Heart left ventricle (tissue), 16 donors: ENCODE measurements around the gene MTCH2. TPM values are rescaled to one million over a fixed set of nuclear protein-coding genes. Genes with fewer than 3 reads are reported as not detected.
"Not testable (repeated sequence)": the region's sequence is repeated elsewhere in the genome, so short reads cannot be mapped to it uniquely, and the experiment has no call there.

Experiments used
- ATAC-seq, 4 donors: fragments of 200-7000 bp; cut with Tn5 transposase; one replicate each; pipeline ENCODE4 v1.9.1; 2020 to 2022; ENCODE audit warnings: moderate library complexity in 4 of 4, mild to moderate bottlenecking in 3 of 4, moderate number of reproducible peaks in 1 of 4
- DNase-seq, 5 donors: peaks; one replicate each; pipeline ENCODE4 v3.0.0-alpha.2; 2020
- H3K27ac ChIP-seq, 12 donors: fragments of 200-600 bp; sonication (generic) in 4 of 12; one replicate each; pipeline versions ENCODE4 v1.5.0 to v1.8.0; 2016 to 2022; ENCODE audit warnings: mild to moderate bottlenecking in 2 of 12
- H3K27me3 ChIP-seq, 9 donors: fragments of 200-600 bp; sonication (generic) in 2 of 9; one replicate each; pipeline versions ENCODE4 v1.5.1 to v1.8.0; 2016 to 2022; ENCODE audit warnings: mild to moderate bottlenecking in 3 of 9
- H3K36me3 ChIP-seq, 9 donors: fragments of 200-600 bp; sonication (generic) in 2 of 9; one replicate each; pipeline versions ENCODE4 v1.5.0 to v1.8.0; 2018 to 2022; ENCODE audit warnings: mild to moderate bottlenecking in 2 of 9
- H3K4me1 ChIP-seq, 12 donors: fragments of 200-600 bp; sonication (generic) in 4 of 12; one replicate each; pipeline versions ENCODE4 v1.5.0 to v1.8.0; 2016 to 2022; ENCODE audit warnings: mild to moderate bottlenecking in 3 of 12
- H3K4me3 ChIP-seq, 12 donors: fragments of 200-600 bp; sonication (generic) in 4 of 12; one replicate each; pipeline versions ENCODE4 v1.5.0 to v1.8.0; 2017 to 2022; ENCODE audit warnings: mild to moderate bottlenecking in 9 of 12, moderate library complexity in 4 of 12
- H3K9me3 ChIP-seq, 12 donors: fragments of 200-600 bp; sonication (generic) in 4 of 12; one replicate each; pipeline versions ENCODE4 v1.5.0 to v1.8.0; 2016 to 2022; ENCODE audit warnings: mild to moderate bottlenecking in 1 of 12
- POLR2A ChIP-seq, 2 donors: fragments of 450-650 bp; IDR thresholded peaks; one replicate each; pipeline ENCODE4 v1.6.1; 2017; ENCODE audit warnings: antibody characterized with exemption in 2 of 2, mild to moderate bottlenecking in 2 of 2, moderate library complexity in 2 of 2
- WGBS, 4 donors: extraction: QIAGEN DNeasy Blood & Tissue Kit in 2 of 4; methylation state at CpG; one replicate each; pipeline versions ENCODE4 v1.1.5 to v1.1.7; 2013 to 2018; 5-methylcytosine and 5-hydroxymethylcytosine counted together
- intact Hi-C, 10 donors: fragments of 100-400 bp; cut with DNase I; formaldehyde crosslinking; loops; one replicate each; pipeline versions ENCODE4 v1.11.1 to v1.14.2; 2022
- polyA plus RNA-seq, 2 donors: library from polyadenylated mRNA; stranded (reverse); fragments of 200-250 nt; gene quantifications; one replicate each; pipeline ENCODE4 v1.2.3, GENCODE V29; 2013
- total RNA-seq, 9 donors: library from RNA; depleted of rRNA in 2 of 9; stranded (reverse); fragments of >200 nt in 2 of 9; fragmentation: NEBNext Ultra II Directional in 3 of 9; extraction: Animal tissue kit (Norgen Biotek cat#: 25700) in 3 of 9; gene quantifications; one replicate each; pipeline versions ENCODE4 v1.1.0 to v1.2.4, GENCODE V29; 2016 to 2023
- TF ChIP-seq, protein P1 (sequence below), 12 donors: fragments of 200-600 bp; sonication (generic) in 4 of 12; IDR thresholded peaks; one replicate each; pipeline versions ENCODE4 v1.5.0 to v1.8.0; 2018 to 2022; ENCODE audit warnings: antibody characterized with exemption in 12 of 12, mild to moderate bottlenecking in 5 of 12
- donor health status: ischemic (EF 13 %, LVEDD 7.1; RV severe dilation, severe dysfunction).
- donor health status: healthy with polysubstance abuse.
- donor health status: DM: no; HTN: yes; CAD: no.
- donor health status: DM: no; HTN: no; CAD: no.
- donor health status: ischemic (EF 25% LVEDD 6.9; RV normal size, moderate dysfunction).
- donor health status: ischemic (EF 25% LVEDD 5.7; RV mildly dilated, moderate dysfunction).
- donor health status: healthy.
- donor health status: DM: yes; HTN: yes; CAD: no.
- donor health status: ischemic (EF 35%, LVEDD 5.7; RV mildly dilated, moderate dysfunction).
- donor health status: nonischemic (EF 11% LVEDD 7.7; RV severe dilation, severe dysfunction).
- donor health status: DM: yes; HTN: yes; CAD: no.
- donor health status: PGD.
- donor health status: ischemic (EF 29% LVEDD 5.4; RV normal size, mild dysfunction).
- donor health status: nonischemic (EF 23%, LVEDD 6.1; RV moderate dilation, normal function).

The MTCH2 gene
- total and polyA plus RNA-seq, 11 donors: 38.2 to 135 (median 95.9) TPM

DNA sequence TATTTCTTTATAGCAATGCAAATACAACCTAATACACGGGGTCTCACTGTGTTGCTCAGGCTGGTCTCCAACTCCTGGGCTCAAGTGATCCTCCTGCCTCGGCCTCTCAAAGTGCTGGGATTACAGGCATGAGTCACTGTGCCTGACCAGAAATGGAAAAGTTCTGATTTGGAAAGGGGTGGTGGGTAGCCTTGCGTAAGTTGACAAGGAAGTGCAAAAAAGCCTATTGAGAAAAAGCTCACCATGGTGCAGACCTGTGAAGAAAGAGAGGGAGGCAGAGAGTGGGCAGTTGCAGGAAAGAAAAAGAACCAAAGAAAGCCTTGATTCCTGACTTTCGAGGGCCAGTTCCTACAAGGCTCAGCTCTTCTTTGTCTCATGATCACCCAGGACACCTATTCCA lies 45.8 kb upstream of the MTCH2 start:
- TF ChIP-seq, protein P1, sequence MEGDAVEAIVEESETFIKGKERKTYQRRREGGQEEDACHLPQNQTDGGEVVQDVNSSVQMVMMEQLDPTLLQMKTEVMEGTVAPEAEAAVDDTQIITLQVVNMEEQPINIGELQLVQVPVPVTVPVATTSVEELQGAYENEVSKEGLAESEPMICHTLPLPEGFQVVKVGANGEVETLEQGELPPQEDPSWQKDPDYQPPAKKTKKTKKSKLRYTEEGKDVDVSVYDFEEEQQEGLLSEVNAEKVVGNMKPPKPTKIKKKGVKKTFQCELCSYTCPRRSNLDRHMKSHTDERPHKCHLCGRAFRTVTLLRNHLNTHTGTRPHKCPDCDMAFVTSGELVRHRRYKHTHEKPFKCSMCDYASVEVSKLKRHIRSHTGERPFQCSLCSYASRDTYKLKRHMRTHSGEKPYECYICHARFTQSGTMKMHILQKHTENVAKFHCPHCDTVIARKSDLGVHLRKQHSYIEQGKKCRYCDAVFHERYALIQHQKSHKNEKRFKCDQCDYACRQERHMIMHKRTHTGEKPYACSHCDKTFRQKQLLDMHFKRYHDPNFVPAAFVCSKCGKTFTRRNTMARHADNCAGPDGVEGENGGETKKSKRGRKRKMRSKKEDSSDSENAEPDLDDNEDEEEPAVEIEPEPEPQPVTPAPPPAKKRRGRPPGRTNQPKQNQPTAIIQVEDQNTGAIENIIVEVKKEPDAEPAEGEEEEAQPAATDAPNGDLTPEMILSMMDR (IDR thresholded peaks at IDR 0.05): no peak
- no peak for TF ChIP-seq POLR2A (IDR thresholded peaks at IDR 0.05)
- no peaks in the 10 kb centered on the region for H3K9me3 ChIP-seq
- H3K4me1 ChIP-seq: no peaks in the 10 kb centered on the region
- no peak overlapping the region for H3K4me3 ChIP-seq
- ATAC-seq (no peak), DNase-seq (no peak)
- no peaks in the 10 kb centered on the region for H3K27me3 ChIP-seq
- 91 to 97% (median 94%) methylated on average over 4 of the region's 4 CpGs for WGBS, 4 donors
- intact Hi-C loops: no loop called here
- no peak overlapping the region for H3K27ac ChIP-seq
- H3K36me3 ChIP-seq: no peaks in the 10 kb centered on the region

DNA sequence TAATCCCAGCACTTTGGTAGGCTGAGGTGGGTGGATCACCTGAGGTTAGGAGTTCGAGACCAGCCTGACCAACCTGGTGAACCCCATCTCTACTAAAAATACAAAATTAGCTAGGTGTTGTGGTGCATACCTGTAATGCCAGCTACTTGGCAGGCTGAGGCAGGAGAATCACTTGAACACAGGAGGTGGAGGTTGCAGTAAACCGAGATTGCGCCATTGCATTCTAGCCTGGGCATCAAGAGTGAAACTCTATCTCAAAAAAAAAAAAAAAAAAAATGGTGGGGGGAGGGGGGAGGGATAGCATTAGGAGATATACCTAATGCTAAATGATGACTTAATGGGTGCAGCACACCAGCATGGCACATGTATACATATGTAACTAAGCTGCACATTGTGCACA lies 44.3 kb upstream of the MTCH2 start:
- DNase-seq, H3K27me3 ChIP-seq, H3K9me3 ChIP-seq, H3K4me3 ChIP-seq, H3K27ac ChIP-seq, ATAC-seq, H3K36me3 ChIP-seq, H3K4me1 ChIP-seq, intact Hi-C loops: not testable (repeated sequence)
- WGBS, 4 donors: 96 to 100% (median 99%) methylated on average over 2 to 3 of the region's 3 CpGs

DNA sequence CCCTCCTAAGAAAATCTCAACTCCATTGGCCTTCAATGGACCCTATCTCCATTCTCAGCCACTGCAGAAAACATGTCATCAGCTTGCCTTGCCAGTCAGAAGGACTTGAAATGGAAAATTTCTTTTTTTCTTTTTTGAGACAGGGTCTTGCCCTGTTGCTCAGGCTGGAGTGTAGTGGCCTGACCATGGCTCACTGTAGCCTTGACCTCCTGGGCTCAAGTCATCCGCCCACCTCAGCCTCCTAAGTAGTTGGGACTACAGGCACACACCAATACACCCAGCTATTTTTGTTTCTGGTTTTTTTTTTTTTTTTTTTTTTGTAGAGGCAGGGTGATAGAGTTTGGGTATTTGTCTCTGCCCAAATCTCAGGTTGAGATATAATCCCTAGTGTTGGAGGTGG lies 43.8 kb upstream of the MTCH2 start:
- no peaks in the 10 kb centered on the region for H3K36me3 ChIP-seq
- no peaks in the 10 kb centered on the region for H3K27me3 ChIP-seq
- H3K4me3 ChIP-seq: no peak overlapping the region
- H3K4me1 ChIP-seq: no peaks in the 10 kb centered on the region
- no peak overlapping the region for H3K27ac ChIP-seq
- no peak for ATAC-seq
- intact Hi-C loops: no loop called here
- H3K9me3 ChIP-seq: no peaks in the 10 kb centered on the region
- WGBS, 4 donors: 94 to 97% (median 95%) methylated on average over 1 of the region's 1 CpG
- no peak for DNase-seq
- no peak for TF ChIP-seq POLR2A (IDR thresholded peaks at IDR 0.05)
- TF ChIP-seq, protein P1 (IDR thresholded peaks at IDR 0.05): no peak

DNA sequence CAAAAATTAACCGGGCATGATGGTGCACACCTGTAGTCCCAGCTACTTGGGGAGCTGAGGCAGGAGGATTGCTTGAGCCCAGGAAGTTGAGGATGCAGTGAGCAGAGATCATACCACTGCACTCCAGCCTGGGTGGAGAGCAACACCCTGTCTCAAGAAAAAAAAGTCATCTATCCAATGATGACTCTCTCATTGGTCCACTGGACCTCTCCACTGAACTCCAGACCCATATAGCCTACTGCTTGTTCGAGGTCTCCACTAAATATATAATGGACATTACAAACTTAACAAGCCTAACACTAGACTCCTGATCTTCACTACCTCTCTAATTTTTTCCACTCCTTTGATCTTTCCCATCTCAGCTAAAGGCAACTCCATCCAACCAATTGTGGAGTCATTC lies 33.5 kb upstream of the MTCH2 start:
- H3K4me1 ChIP-seq: no peaks in the 10 kb centered on the region
- intact Hi-C loops: no loop called here
- no peak for TF ChIP-seq POLR2A (IDR thresholded peaks at IDR 0.05)
- TF ChIP-seq, protein P1 (IDR thresholded peaks at IDR 0.05): no peak
- 86 to 92% (median 90%) methylated on average over 2 of the region's 2 CpGs for WGBS, 4 donors
- no peak overlapping the region for H3K4me3 ChIP-seq
- H3K27ac ChIP-seq: no peak overlapping the region
- H3K9me3 ChIP-seq: no peaks in the 10 kb centered on the region
- DNase-seq: no peak
- no peak for ATAC-seq
- H3K36me3 ChIP-seq: no peaks in the 10 kb centered on the region
- H3K27me3 ChIP-seq: no peaks in the 10 kb centered on the region

DNA sequence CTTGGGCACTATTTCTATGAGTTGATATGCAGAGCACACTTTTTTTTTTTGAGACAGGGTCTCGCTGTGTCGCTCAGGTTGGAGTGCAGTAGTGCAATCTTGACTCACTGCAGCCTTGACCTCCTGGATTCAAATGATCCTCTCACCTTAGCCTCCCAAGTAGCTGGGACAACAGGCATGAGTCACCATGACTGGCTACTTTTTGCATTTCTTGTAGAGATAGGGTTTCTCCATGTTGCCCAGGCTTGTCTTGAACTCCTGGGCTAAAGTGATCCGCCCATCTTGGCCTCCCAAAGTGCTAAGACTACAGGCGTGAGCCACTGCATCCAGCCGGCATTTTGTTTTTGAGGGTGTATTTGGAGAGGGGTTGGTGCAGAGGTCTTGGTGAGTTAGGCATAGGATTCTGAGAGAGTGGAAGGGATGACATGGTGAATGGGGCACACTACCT lies 29.9 kb upstream of the MTCH2 start:
- 95 to 99% (median 97%) methylated on average over 5 of the region's 5 CpGs for WGBS, 4 donors
- Histone ChIP-seq H3K4me1 (no peaks in the 10 kb centered on the region), H3K27me3 (no peaks in the 10 kb centered on the region), H3K36me3 (no peaks in the 10 kb centered on the region), H3K4me3 (no peak overlapping the region), H3K9me3 (no peaks in the 10 kb centered on the region), H3K27ac (no peak overlapping the region)
- DNase-seq (no peak), ATAC-seq (no peak)
- intact Hi-C loops: no loop called here
- TF ChIP-seq, protein P1 (IDR thresholded peaks at IDR 0.05): no peak
- TF ChIP-seq POLR2A (IDR thresholded peaks at IDR 0.05): no peak
